D341Med (cell line): ENCODE measurements around the gene MRPS35.

Experiments used
- DNase-seq: peaks from one replicate; pipeline ENCODE4 v3.0.0; 2012; ENCODE audit warnings: low spot score

The MRPS35 gene

GRCh38 chr12:27710592-27711316, at the start of gene MRPS35:
Gene MRPS35 (plus strand): TSS chr12:27710832. CDS start chr12:27710844, 12 bp downstream.
- DNase-seq, result peak; percentile 95

DNA sequence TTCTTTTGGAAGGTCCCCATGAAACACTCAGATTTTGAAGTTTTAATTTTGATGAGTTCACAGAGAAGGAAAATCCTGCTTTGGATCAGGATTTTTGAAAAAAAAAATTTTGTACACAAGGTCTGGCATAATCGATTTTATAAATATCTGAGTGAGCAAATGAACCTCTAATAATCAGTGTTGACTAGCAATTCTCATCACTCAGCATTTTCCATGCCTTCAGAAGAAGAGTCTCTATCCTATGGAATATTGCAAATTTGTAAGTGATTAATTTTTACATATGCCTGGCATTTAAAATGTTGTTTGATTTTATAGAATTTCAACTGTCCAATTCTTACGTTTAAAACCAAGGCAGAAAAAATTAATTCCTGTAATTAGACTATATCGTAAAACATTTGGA, 44.9 kb upstream of the MRPS35 start:
- no peak for DNase-seq

- DNase-seq, result no peak
Measured at GRCh38 chr12:27666510-27666909, 44.1 kb upstream of the MRPS35 start.

DNA sequence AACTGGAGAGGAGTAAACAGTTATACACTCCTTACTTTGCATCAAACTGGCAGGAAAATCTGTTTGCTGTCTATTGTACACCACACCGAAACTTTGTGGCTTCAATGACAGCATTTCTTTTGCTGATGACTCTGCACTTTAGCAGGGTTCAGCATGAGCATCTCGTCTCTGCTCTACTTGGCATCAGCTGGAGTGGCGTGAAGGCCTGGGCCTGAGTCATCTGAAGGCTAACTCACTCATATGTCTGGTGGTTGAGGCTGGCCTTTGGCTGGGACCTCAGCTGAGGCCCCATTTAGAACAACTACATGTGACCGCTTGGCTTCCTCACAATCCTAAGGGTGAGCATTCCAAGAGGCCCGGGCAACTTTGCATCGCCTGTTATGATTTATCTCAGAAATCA, 43.1 kb upstream of the MRPS35 start:
- DNase-seq, result no peak

- DNase-seq, result no peak
Measured at GRCh38 chr12:27672051-27672450, 38.6 kb upstream of the MRPS35 start.

DNA sequence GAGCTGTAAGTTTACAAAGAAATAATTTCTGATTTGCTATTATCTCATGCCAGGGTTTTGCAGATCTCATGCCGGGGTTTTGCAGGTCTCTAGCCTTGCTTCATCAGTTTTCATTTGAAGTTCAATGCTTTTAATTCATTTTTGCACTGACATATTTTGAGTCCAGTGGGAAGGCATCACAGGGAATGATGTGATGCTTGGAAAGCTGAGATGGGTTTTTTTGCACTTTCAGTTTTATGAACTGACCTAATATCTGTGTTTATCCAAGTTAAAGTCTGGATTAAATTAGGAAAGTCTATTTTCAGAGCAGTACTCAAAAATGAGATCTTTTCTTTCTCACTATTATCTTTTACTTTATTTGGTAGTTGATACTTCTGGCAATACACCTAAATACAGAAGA, 38.0 kb upstream of the MRPS35 start:
- DNase-seq, result no peak

DNA sequence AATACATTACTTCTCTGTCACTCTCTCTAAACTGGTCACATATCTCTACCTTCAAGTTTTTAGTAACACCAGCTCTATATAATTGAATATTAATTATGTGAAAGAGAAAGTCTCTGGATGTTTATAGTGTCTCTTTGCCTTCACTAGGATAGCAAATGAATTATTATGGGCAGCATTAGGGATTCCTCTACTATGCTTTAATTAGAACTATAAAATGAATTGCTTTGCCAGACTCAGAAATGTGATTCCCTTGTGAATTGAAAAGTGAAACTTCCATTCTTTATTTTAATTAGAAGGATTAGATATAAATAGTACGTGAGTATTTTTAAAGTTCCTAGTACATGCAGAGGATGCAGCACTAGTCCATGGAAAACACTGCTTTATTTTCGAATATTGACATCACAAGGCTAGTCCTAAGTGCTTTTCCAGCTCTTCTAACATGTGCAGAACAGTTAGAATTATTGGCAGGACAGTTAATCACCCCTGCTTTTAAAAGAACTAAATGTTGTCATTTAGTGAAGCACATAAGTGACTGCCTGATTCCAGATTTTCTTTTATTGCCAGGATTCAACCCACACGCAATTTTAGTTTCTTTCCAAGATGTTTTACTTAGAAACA, 37.4 kb upstream of the MRPS35 start:
- no peak for DNase-seq

GRCh38 chr12:27674989-27675388, 35.6 kb upstream of the MRPS35 start:
- no peak for DNase-seq

- DNase-seq, result no peak
Measured at GRCh38 chr12:27680619-27681018, 30.0 kb upstream of the MRPS35 start.

DNA sequence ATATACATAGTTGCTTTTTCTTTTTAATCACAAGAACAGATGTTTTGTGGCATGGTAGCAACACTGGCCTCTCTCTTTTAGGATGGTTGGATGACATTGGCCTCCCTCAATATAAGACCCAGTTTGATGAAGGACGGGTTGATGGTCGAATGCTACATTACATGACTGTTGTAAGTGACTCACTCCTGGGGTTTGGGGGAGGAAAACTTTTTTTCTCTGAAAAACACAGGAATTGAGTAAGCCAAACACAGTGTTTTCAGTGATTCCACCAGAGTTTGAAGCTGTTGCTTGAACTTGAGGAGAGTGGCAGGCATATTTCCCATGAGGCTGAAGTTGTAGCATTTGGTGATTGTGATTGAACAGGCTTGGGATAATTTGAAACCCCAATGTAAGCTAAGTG, 28.1 kb upstream of the MRPS35 start:
- DNase-seq, result no peak

DNA sequence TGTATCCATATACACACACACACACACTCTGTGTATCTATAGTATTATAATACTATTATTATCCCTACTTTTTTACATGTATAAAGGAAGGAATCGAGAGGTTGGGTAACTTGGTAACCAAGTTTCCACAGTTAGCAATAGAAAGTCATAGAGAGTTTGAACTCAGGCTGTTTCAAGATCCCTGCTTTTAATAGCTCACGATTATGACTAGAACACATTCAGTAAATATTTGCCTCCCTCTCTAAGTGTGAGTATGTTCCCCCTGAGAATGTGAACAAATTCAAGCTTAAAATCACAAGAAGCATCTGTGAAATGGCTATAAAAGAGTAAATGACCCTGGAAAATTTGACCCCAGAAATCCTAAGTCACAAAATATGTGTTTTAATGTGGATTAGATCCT, 25.4 kb upstream of the MRPS35 start:
- no peak for DNase-seq

DNA sequence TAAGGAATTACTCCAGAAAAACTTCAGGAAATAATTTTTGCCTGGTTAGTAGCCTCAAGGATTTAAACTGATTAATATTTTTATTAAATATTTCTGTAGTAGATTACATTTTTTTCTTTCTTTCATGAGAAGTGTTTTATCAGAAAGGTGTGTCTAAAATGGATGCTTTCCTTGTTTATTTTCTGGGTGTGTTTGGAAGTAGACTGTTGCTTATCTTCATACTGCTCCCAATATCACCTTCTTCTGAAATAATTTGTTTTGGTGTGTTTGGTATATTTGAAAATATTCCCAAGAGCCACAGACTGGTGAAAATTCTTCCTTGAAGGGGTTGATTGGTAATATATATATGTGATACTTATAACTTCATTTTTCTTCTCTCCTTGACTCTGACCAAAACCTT, 24.5 kb upstream of the MRPS35 start:
- DNase-seq, result no peak

DNA sequence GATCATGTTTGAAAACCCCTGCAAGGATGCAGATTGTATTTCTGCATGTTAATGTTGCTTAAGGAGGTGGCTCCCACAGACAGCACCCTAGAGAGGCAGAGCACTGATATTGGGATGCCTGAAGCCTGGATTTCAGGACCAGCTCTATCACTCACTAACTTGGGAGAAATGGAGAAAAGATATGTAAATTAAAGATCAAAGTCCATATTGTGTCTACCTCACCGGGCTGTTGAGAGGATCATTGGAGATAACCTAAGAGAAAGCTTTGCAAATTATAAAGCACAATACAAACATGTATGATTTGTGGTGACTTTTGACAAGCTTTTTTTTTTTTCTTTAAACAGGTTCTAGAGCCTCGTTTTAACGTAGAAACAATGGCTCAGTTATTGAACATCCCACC, 22.0 kb upstream of the MRPS35 start:
- no peak for DNase-seq

DNA sequence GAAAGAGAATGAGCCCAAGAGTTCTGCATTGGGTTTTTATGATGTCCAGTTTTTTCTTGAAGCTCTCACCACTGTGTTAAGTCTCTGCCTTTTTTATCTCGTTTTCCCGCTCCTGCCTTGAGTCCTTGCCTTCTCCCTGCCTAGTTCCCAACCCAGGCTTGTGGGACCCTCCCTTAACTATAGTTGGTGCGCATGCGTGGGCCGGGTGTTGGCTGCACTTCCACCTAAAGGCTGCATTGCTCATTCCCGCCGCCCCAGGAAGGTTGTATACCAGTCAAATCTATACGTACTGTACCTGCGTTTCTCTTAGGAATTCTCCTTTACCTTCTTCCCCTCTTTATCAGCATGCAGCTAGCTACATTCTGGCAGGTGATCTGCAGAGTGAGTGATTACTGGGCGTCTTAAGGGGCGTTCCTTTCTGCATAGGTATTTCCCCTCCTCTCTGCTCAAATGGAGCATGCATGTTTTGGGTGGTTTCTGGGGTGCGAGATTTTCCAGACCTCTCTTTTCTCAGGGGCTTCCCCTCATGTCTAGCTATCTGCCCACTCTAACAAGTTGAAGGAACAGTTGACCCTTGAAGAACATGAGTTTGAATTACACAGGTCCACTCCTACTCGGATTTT, 21.0 kb upstream of the MRPS35 start:
- DNase-seq, result no peak

DNA sequence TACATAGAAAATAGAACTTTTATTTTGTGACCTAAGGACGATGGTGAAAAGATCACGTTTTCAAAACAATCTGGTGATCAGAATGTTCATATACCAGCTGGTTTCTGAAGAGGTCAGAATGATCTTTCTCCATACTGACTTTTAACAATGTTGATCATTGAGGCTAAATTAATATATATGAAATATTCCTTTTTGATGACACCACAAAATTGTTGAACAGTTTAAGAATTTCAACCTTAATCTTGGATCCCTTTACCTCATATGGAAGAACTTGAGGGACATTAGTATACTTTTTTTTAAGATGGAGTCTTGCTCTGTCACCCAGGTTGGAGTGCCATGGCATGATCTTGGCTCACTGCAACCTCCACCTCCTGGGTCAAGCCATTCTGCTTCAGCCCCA, 17.2 kb upstream of the MRPS35 start:
- no peak for DNase-seq

DNA sequence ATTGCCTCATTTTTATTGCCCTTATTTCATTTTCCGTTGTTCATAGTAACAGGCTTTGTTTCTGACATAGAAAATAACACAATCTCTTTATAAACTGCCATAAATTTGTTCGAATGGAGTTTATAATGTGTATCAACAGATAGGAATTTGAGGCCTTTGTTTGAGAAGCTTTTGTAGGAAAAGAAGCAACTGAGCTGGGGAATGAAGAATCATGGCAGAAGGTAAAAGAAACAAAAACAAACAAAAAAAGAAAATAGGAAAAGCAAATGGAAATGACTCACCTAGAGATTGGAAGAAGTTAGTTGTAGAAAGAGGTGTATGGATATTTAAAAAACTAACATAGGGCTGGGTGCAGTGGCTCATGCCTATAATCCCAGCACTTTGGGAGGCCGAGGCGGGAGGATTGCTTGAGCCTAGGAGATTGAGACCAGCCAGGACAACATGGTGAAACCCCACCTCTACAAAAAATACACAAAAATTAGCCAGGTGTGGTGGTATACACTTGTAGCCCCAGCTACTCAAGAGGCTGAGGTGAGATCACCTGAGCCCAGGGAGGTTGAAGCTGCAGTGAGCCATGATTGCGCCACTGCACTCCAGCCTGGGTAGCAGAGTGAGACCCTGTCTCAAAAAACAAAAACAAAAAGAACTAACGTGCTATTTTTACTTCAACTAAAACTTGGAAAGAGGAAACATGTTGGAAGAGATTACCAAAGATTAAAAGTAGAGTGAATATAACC, 14.9 kb upstream of the MRPS35 start:
- no peak for DNase-seq

DNA sequence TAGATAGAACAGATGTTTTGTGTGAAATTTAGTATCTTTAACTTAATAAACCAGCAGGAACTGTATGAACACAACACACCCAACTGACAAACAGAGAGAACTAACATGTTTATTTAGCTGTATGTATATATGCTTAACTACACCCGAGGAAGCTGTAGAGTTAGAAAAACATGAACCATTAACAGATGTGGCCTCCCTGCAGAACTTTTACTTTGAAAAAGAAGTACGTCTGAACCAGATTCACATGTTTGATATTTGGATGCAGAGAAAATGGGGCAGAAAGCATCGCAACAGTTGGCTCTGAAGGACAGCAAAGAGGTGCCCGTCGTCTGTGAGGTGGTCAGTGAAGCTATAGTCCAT, 14.4 kb upstream of the MRPS35 start, which contains the start of gene REP15:
Gene REP15, plus strand, starts transcription at position 155 of the 360 bp plus-strand sequence. Its CDS starts 116 bp downstream, at position 271.
- DNase-seq, result no peak

DNA sequence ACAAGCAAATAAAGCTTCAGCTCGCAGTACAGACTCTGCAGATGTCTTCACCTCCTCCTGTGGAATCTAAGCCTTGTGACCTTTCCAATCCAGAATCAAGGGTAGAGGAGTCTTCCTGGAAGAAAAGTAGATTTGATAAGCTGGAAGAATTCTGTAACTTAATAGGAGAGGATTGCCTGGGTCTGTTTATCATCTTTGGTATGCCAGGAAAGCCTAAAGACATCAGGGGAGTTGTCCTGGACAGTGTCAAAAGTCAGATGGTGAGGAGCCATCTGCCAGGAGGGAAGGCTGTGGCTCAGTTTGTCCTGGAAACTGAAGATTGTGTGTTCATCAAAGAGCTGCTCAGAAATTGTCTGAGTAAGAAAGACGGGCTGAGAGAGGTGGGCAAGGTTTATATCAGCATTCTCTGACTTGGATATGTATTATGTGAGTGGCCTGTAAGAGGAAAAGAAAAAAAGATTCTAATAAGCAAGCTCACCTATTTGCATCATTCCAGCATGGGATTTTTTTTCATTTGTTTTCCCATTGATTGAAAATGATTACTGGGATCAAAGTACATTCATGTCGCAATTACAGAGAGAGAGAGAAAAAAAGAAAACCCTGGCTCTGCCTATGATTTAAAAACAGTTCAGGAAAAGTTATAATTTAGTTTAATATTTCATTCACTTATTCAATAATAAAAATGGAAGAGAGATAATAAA, 13.6 kb upstream of the MRPS35 start:
- DNase-seq, result no peak

- DNase-seq, result peak; percentile 68
Measured at GRCh38 chr12:27703720-27704452, 6.7 kb upstream of the MRPS35 start.

GRCh38 chr12:27705263-27705662, 5.4 kb upstream of the MRPS35 start:
- no peak for DNase-seq

DNA sequence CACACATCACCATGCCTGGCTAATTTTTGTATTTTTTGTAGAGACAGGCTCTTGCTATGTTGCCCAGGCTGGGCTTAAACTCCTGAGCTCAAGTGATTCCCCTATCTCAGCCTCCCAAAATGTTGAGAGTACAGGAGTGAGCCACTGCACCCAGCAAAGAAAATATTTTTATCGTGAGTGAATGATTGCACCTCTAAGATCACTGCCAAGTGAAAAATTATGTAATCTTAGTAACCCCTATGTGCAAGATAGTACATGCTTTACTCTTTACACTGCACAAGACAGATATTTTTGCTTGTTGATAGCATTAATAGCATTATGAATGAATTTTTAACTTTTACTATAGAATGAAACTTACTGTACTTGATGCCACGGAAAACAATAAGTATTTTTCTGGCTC, 3.4 kb upstream of the MRPS35 start:
- no peak for DNase-seq
